K562 (cell line): ENCODE results near the gene IL18RAP. TPM values are rescaled to one million over a fixed set of nuclear protein-coding genes. Genes with fewer than 3 reads are reported as not detected.

ENCODE experiments used
- ASH1L ChIP-seq: fragments of 450-650 bp; IDR thresholded peaks from 2 replicates; pipeline ENCODE4 v1.6.1; 2018; ENCODE audit warnings: borderline replicate concordance, mild to moderate bottlenecking, low read depth; ENCODE audit not compliant: partially characterized antibody
- DACH1 ChIP-seq: fragments of 450-650 bp; IDR thresholded peaks from 2 replicates; pipeline ENCODE4 v1.6.1; 2018; ENCODE audit not compliant: partially characterized antibody
- ILF3 ChIP-seq: fragments of 450-650 bp; IDR thresholded peaks from 2 replicates; pipeline ENCODE4 v1.6.1; 2018; ENCODE audit warnings: antibody characterized with exemption, mild to moderate bottlenecking, moderate library complexity, borderline replicate concordance
- KAT8 ChIP-seq: fragments of 450-650 bp; IDR thresholded peaks from 2 replicates; pipeline ENCODE4 v1.6.1; 2016; ENCODE audit warnings: low read depth, mild to moderate bottlenecking
- STAT5A ChIP-seq: IDR thresholded peaks from 2 replicates; pipeline ENCODE4 v1.6.1; 2012; ENCODE audit warnings: low read length, inconsistent platforms, borderline replicate concordance
- ZBTB34 ChIP-seq: fragments of 250-450 bp; sonication (Bioruptor Pico); IDR thresholded peaks from 2 replicates; pipeline ENCODE4 v1.8.0; 2021; ENCODE audit warnings: mild to moderate bottlenecking, moderate library complexity
- ZNF583 ChIP-seq: fragments of 250-450 bp; sonication (Bioruptor Pico); IDR thresholded peaks from 2 replicates; pipeline ENCODE4 v1.4.0; 2020
- polyA plus RNA-seq, 8 experiments: library from polyadenylated mRNA; depleted of rRNA in 4 of 8; stranded (reverse) in 5 of 8; unstranded in 3 of 8; fragments of >200 nt; fragmentation: Nextera tagmentation in 2 of 8; fragmentation: Illumina TruSeq in 1 of 8; extraction: Ambion mirVana in 2 of 8; extraction: Trizol in 1 of 8; gene quantifications; 2 replicates each; pipeline versions ENCODE4 v1.2.1 to v1.2.3, GENCODE V29; 2011 to 2014; ENCODE audit warnings: inconsistent platforms in 1 of 8, missing spikeins in 1 of 8
- total RNA-seq, 7 experiments: library from RNA; depleted of rRNA in 6 of 7; stranded (reverse); fragments of >200 nt in 6 of 7; fragmentation: Illumina TruSeq in 2 of 7; extraction: Trizol in 2 of 7; gene quantifications; 2 replicates each; pipeline versions ENCODE4 v1.2.1 to v1.2.3, GENCODE V29; 2011 to 2021; ENCODE audit warnings: low replicate concordance in 1 of 7
- TF ChIP-seq, protein P1 (sequence below), 2 experiments: fragments of 450-650 bp in 1 of 2; sonication (generic) in 1 of 2; formaldehyde crosslinking in 1 of 2; IDR thresholded peaks; 2 replicates each; pipeline versions ENCODE4 v1.7.1 to v1.9.0; 2016 to 2022; ENCODE audit warnings: inconsistent platforms in 1 of 2, mild to moderate bottlenecking in 1 of 2, missing genetic modification reagents in 1 of 2
- TF ChIP-seq, protein P2 (sequence below): sonication (generic); formaldehyde crosslinking; IDR thresholded peaks from 2 replicates; pipeline ENCODE4 v1.8.0; 2023; ENCODE audit warnings: mild to moderate bottlenecking, missing genetic modification reagents
- TF ChIP-seq, protein P3 (sequence below), 2 experiments: fragments of 150-350 bp in 1 of 2; IDR thresholded peaks; 2 replicates each; pipeline ENCODE4 v1.6.1; 2012 to 2016; ENCODE audit warnings: low read depth in 2 of 2, low read length in 2 of 2, mild to moderate bottlenecking in 1 of 2, moderate library complexity in 1 of 2

The IL18RAP gene
- total and polyA plus RNA-seq, 9 of the 15 experiments (the other 6 are each of a cell fraction or from before 2014, with no cell fraction given), result 1.1 to 20.5 (median 5.8) TPM

DNA sequence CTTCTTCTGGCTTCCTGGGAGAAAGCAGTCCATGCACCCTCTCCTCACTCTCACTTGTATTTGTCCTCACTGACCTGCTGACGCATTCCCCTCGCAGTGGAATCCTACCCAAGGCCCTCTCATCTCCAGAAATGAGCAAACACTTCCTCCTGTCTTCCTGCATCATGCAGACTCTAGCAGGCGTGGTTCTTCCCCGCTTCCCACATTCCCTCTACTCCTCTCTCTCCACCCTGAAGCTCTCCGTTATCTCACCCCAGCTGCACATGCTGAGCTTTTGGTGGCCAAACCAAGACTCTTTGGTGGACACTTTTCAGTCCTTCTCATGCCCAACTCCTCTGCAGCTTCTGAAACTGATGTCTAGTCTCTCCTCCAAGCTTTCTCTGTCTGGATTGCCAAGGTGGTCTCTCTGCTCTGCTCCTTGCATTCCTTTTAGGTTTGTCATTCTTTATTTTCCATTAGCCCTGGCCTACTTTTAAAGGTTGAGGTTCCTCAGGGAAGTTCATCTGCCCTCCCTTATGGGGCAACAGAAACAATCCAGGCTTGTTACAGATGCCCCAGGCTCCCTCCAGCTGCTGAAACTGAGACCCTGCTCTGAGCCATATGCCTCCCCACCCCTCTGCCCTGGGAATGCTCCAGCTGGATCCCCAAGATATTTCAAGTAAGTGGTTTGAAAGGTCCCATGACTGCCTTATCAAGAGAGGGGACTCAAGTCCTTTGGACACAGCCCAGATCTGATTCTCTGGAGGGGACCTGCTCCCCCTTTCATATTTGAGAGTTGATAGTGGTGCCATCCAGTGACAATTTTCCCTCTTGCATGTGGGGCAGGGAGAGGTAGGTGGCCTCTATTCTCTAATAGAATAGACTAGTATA, 835 bp upstream of the IL18RAP start (continued):
- TF ChIP-seq, protein P1, sequence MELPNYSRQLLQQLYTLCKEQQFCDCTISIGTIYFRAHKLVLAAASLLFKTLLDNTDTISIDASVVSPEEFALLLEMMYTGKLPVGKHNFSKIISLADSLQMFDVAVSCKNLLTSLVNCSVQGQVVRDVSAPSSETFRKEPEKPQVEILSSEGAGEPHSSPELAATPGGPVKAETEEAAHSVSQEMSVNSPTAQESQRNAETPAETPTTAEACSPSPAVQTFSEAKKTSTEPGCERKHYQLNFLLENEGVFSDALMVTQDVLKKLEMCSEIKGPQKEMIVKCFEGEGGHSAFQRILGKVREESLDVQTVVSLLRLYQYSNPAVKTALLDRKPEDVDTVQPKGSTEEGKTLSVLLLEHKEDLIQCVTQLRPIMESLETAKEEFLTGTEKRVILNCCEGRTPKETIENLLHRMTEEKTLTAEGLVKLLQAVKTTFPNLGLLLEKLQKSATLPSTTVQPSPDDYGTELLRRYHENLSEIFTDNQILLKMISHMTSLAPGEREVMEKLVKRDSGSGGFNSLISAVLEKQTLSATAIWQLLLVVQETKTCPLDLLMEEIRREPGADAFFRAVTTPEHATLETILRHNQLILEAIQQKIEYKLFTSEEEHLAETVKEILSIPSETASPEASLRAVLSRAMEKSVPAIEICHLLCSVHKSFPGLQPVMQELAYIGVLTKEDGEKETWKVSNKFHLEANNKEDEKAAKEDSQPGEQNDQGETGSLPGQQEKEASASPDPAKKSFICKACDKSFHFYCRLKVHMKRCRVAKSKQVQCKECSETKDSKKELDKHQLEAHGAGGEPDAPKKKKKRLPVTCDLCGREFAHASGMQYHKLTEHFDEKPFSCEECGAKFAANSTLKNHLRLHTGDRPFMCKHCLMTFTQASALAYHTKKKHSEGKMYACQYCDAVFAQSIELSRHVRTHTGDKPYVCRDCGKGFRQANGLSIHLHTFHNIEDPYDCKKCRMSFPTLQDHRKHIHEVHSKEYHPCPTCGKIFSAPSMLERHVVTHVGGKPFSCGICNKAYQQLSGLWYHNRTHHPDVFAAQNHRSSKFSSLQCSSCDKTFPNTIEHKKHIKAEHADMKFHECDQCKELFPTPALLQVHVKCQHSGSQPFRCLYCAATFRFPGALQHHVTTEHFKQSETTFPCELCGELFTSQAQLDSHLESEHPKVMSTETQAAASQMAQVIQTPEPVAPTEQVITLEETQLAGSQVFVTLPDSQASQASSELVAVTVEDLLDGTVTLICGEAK (IDR thresholded peaks at IDR 0.05), result no peak
- TF ChIP-seq, protein P1 (CRISPR knock-in tag; IDR thresholded peaks at IDR 0.05), result no peak
- TF ChIP-seq ASH1L (no peak), DACH1 (no peak), ZNF583 (CRISPR knock-in tag) (peak; percentile 24; the same call in 1 of the 2 replicates), ILF3 (no peak), ZBTB34 (no peak), KAT8 (no peak), STAT5A (peak; percentile 29; the same call in 1 of the 2 replicates)
- TF ChIP-seq, protein P2, sequence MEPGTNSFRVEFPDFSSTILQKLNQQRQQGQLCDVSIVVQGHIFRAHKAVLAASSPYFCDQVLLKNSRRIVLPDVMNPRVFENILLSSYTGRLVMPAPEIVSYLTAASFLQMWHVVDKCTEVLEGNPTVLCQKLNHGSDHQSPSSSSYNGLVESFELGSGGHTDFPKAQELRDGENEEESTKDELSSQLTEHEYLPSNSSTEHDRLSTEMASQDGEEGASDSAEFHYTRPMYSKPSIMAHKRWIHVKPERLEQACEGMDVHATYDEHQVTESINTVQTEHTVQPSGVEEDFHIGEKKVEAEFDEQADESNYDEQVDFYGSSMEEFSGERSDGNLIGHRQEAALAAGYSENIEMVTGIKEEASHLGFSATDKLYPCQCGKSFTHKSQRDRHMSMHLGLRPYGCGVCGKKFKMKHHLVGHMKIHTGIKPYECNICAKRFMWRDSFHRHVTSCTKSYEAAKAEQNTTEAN (CRISPR knock-in tag), result no peak
- TF ChIP-seq, protein P3, sequence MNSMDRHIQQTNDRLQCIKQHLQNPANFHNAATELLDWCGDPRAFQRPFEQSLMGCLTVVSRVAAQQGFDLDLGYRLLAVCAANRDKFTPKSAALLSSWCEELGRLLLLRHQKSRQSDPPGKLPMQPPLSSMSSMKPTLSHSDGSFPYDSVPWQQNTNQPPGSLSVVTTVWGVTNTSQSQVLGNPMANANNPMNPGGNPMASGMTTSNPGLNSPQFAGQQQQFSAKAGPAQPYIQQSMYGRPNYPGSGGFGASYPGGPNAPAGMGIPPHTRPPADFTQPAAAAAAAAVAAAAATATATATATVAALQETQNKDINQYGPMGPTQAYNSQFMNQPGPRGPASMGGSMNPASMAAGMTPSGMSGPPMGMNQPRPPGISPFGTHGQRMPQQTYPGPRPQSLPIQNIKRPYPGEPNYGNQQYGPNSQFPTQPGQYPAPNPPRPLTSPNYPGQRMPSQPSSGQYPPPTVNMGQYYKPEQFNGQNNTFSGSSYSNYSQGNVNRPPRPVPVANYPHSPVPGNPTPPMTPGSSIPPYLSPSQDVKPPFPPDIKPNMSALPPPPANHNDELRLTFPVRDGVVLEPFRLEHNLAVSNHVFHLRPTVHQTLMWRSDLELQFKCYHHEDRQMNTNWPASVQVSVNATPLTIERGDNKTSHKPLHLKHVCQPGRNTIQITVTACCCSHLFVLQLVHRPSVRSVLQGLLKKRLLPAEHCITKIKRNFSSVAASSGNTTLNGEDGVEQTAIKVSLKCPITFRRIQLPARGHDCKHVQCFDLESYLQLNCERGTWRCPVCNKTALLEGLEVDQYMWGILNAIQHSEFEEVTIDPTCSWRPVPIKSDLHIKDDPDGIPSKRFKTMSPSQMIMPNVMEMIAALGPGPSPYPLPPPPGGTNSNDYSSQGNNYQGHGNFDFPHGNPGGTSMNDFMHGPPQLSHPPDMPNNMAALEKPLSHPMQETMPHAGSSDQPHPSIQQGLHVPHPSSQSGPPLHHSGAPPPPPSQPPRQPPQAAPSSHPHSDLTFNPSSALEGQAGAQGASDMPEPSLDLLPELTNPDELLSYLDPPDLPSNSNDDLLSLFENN (IDR thresholded peaks at IDR 0.05; ENCODE audit: low read depth in 2 of 2, low read length in 2 of 2), result 0 out of 4 replicates have a peak, but pooled peaks of 1 of the 2 experiments have one; percentile 51
